Activated CD4-positive, alpha-beta T cell treated with anti-CD3 and anti-CD28 coated beads for 4 hours (primary cell): ENCODE measurements around the gene PAMR1.

Experiments
- DNase-seq, 2 donors: peaks; one replicate each; pipeline ENCODE4 v3.0.0-alpha.2; 2020

PAMR1 gene

DNA sequence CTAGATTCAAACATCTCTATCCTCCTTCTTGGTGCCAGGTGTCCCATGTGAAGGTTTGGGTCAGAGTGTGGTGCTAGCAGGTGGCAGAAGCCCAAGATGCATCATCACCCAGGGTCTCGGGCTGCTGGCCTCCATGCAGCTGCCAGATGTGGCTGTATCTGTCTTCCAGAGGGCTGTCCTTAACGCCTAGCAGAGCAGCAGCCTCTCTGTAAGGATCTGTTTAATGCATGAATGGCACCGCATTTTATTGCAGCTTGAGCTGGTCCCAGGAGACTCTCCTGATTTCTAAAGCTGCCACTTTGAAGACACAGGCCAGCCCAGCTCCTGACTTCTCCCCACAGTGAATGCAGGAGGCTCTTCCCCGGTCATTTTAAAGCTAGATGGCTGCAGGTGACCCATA lies 132.3 kb downstream of the PAMR1 start:
- DNase-seq, result no peak

DNA sequence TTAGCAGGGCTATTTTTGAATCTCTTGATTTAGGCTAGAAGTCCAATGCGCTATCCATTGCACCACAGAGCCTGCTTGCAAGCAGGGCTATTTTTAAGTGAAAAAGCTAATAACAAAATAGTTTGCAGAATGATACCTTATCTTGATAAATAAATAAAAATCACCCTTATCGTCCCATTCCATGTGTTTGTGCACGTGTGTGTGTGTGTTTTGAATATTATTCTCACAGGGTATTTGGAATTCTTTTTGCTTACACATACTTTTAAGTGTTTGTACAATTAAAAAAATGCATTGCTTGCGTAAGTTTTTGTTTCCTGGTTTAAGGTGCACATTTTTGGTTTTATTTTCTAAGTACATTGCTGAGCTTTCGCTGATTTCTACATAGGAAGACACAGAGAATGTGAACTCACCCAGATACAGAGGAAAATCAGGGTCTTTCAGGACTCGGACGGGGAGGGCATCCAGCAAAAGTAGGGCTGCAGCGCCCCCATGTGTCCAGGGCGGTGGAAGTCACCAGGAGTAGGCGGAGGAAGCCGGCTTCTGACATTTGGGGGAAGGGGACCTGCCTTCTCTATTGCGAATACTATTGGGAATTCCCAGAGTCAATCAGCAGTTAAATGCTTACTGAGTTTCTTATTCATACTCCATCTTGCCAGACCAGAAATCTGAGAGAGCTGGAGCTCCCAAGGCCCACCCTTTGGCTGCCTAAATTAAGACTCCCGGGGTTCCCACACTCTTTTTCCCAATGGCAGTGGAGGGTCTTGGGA lies 133.3 kb downstream of the PAMR1 start:
- peak; percentile 86 to 95 for DNase-seq

DNA sequence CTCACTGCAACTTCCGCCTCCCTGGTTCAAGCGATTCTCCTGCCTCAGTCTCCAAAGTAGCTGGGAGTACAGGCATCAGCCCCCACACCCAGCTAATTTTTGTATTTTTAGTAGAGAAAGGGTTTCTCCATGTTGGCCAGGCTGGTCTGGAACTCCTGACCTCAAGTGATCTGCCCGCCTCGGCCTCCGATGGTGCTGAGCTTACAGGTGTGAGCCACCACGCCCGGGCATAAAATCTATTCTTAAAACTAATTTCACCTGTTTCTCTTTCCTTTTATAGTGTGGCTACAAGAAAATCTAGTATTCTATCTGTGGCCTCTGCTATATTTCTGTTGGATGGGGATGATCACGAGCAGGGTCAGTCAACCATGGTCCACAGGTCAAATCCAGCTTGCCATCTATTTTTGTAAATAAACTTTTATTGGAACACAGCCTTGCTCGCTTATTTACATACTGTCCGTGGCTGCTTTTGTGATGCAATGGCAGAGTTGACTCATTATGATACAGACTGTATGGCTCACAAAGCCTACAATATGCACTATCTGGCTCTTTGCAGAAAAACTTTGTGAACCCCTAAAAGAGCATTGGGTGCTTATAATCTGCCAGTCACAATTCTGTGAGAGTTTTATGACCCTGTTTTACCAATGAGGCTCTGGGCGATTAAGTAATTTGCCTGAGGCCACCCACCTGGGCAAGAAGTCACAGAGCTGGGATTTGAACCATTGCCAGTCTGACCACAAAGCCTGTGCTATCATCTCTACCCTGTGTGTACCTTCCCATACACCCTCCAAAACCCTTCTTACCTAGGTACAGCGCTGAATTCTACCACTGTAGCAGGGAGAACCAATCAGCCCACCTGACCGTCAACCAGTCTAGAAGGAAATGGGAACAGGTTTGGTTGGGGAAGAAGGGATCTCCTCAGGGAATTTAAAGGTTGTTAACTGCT lies 134.4 kb downstream of the PAMR1 start:
- DNase-seq, result peak; percentile 35 to 52

DNA sequence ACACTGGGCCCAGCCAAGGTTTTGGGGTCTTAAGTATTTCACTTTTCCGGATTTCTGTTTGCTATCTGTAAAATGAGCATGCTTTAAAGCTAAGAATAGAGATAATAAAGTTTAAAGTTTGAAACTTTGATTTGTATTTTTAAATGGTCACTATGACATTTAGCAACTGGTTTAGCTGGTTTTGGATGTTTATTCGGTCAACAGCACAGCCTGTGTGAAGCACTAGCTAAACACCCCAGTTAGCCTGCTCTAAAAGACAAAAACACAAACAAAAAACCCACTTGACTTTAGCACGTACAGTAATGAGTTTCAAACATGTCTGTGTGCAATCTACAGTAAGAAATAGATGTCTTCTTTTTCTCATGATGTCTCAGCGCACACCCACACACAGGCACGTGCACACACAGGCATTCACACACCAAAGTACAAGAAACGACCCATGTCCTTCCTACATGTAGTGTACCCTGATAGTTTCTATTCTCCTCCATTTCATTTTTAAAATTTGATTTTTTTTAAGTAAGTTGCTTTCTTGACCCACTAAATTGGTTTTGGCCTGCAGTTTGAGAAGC lies 135.4 kb downstream of the PAMR1 start:
- DNase-seq, result peak; percentile 10 to 14

DNA sequence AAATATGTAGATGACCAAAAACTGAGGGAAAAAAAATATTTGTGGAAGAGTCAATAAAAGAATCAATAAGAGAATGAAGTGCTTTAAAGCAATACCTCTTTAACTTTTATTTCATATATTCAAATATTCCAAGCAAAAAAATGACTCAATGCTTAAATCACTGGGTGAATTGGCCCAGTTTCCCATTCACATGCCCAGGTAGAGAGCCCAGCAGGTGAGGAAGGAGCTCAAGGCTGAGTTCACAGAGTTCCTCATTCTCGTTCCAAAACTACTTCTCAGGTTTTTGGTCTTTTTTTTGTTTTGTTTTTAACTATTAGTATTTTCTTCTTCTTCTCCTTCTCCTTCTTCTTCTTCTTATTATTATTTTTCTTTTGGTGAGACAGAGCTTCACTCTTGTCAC lies 136.3 kb downstream of the PAMR1 start:
- no peak for DNase-seq

DNA sequence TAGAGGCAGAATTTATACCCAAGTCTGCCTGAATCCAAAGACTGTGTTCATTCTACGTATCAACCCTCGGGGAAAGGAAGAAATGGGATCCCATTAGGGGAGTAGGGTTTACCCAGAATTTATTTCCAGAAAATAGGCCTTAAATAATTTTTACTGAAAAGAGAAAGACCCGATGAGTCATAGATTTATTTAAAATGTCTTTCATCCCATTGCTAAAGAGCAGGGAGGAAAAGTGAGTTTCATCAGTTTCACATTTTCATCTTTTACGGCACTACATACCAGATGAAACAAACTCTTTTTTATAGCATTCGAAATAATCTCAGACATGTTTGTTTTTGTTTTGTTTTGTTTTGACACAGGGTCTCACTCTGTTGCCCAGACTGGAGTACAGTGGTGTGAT lies 137.4 kb downstream of the PAMR1 start:
- no peak for DNase-seq

DNA sequence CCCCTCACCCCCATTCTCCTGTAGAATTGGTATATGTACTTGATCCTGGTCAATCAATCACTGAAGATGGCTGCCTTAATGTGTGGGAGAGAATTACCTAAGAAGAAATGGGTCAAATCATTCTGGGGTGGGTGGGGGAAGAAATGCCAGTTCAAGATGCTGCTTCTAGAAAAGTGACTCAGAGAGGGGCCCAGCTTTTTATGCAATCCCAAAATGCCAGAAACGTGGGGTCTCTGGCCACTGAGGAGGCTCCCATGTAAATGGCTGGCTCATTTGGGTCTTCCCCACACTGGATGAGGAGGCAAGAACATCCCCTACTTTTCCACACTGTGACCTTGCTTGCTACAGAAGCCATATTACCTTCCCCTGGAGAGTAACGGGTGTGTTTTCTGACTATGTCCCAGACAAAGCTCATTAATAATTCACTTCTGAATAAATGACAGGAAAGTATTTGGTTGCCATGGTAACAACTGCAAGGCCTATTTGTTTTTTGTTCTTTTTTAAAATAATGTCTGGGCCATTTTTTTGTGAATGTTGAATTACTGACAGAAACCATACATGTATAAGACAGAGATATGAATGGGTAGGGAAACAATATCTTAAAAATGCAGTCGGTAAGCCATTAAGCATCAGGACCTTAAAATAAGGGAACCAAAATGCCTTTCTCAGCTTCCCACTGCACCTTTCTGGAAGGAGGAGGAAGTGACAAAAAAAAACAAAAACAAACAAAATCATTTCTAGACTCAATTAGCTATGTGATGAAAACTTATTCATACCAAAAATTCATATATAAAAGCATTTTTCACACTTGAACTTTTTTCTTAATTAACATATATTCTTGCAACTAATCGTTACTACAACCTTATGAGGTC lies 138.1 kb downstream of the PAMR1 start:
- no peak for DNase-seq

DNA sequence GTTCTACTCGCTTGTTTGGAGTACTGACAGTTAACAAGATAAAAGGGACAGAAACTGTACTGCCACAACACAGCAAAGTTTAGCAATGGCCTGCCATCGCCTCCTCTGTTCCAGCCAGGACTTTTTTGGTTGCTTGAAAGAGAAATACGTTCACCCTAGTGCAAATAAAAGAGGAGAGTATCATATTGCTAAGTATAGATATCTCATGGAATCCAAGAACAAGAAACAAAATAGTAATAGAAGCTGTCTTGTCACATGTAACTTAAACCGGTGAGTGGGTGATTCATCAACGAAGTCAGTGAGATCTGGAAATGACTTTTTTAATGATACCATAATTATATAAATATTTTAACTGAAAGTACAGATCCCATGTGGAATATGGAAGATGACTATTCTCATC lies 141.5 kb downstream of the PAMR1 start:
- DNase-seq, result no peak
